NB4 (cell line): ENCODE data around the gene BHLHA9.
"Not testable (repeated sequence)": the region's sequence is repeated elsewhere in the genome, so short reads cannot be mapped to it uniquely, and the experiment has no call there.

Experiments
- DNase-seq: peaks from one replicate; pipeline ENCODE4 v3.0.0; 2010; ENCODE audit warnings: low read depth
- H3K4me3 ChIP-seq: one replicate; pipeline ENCODE4 v1.5.1; 2011; ENCODE audit warnings: mild to moderate bottlenecking, low read depth, low read length, moderate library complexity
- MYC ChIP-seq: IDR thresholded peaks from 2 replicates; pipeline ENCODE4 v1.6.1; 2011; ENCODE audit warnings: low read depth, low read length
- POLR2A ChIP-seq: IDR thresholded peaks from 2 replicates; pipeline ENCODE4 v1.6.1; 2011; ENCODE audit warnings: mild to moderate bottlenecking; ENCODE audit not compliant: insufficient read length; ENCODE audit errors: extremely low read depth
- TF ChIP-seq, protein P1 (sequence below): IDR thresholded peaks from one replicate; pipeline ENCODE4 v1.5.1; 2012; ENCODE audit warnings: low read depth, low read length
- TF ChIP-seq, protein P2 (sequence below): IDR thresholded peaks from 2 replicates; pipeline ENCODE4 v1.6.1; 2011; ENCODE audit warnings: low read depth, low read length

Gene BHLHA9

DNA sequence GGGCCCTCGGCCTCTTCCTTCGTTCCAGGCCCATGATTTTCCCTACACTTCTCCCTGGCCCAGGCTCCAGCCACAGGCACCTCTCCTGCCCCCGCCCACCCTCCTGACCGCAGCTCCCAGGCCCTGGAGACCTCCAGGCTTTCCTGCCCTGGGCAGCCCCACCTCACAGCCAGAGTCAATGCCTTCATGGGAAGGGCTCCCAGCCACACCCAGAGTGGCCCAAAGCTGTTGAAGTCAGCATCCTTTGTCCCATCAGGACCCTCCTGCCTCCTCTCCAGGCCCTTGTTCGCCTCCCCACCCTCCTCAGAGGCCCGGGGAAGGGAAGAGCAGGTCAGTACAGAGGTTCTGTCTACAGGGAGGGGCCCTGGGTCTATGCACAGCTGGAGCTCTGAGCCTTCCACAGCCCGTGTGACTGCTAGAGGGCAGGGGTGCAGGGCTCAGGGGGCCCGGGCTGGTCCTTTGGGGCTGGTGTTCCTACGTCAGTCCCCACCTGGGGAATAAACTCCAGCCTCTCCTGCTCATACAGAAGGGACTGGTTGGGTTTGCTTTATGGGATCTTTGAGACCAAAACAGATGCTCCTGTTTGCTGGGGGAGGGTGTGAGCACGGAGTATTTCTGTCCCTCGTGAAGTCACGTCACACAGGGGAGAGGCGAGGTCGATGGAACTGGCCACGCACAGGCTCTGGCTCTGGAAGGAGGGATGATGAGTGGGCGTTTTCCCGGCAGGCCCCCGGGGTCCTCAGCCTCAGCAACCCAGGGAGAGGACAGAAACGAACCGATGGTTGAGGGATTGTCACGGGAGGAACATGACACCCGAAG, 29.5 kb downstream of the BHLHA9 start:
- TF ChIP-seq, protein P1, sequence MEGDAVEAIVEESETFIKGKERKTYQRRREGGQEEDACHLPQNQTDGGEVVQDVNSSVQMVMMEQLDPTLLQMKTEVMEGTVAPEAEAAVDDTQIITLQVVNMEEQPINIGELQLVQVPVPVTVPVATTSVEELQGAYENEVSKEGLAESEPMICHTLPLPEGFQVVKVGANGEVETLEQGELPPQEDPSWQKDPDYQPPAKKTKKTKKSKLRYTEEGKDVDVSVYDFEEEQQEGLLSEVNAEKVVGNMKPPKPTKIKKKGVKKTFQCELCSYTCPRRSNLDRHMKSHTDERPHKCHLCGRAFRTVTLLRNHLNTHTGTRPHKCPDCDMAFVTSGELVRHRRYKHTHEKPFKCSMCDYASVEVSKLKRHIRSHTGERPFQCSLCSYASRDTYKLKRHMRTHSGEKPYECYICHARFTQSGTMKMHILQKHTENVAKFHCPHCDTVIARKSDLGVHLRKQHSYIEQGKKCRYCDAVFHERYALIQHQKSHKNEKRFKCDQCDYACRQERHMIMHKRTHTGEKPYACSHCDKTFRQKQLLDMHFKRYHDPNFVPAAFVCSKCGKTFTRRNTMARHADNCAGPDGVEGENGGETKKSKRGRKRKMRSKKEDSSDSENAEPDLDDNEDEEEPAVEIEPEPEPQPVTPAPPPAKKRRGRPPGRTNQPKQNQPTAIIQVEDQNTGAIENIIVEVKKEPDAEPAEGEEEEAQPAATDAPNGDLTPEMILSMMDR: no peak
- TF ChIP-seq POLR2A (no peak), MYC (no peak)
- TF ChIP-seq, protein P2, sequence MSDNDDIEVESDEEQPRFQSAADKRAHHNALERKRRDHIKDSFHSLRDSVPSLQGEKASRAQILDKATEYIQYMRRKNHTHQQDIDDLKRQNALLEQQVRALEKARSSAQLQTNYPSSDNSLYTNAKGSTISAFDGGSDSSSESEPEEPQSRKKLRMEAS: no peak
- H3K4me3 ChIP-seq: no peak overlapping the region
- DNase-seq: no peak

DNA sequence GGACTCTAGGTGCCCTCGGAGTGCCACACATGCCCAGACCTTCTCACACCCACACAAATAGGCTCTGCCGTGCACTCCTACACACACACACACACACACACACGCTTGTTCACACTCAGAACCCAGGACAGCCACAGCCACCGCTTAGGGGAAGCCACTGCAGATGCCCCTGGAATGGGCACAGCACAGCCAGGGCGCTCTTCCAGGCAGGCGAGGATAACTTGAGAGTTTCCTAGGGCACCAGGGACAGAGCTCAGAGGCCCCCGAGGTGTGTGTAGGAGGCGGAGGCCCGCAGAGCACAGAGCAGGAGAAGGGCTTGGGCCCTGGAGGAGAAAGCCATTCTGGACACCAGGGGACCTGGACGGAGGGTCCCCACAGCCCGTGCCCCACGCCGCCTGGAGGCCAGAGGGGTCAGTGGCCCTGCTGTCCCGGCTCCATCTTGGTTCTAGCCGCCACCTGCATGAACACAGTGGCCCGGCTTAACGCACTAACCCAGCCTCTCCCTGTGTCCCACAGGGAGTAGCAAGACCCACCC, 30.2 kb downstream of the BHLHA9 start:
- TF ChIP-seq, protein P2: no peak
- no peak overlapping the region for H3K4me3 ChIP-seq
- no peak for DNase-seq

DNA sequence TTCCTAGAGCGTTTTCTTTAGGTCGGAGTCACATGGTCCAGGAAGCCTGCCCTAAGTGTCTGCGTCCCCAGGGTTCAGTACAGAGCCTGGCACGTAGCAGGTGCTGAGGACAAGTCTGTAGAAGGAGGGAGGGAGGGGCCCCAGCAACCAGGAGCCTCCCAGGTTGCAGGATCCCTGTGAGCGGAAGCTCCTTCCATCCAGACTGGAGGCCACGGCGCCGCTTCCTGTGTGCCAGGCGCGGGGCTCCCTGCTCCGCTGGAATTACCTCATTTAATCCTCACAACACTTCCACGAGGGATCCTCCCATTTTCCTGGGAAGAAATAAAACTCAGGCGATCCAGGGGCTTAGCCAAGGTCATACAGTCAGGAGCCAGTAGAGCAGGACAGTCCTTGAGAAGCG, 31.3 kb downstream of the BHLHA9 start:
- TF ChIP-seq, protein P2: no peak
- TF ChIP-seq POLR2A (no peak), MYC (no peak)
- TF ChIP-seq, protein P1: no peak
- H3K4me3 ChIP-seq: no peak overlapping the region
- no peak for DNase-seq

DNA sequence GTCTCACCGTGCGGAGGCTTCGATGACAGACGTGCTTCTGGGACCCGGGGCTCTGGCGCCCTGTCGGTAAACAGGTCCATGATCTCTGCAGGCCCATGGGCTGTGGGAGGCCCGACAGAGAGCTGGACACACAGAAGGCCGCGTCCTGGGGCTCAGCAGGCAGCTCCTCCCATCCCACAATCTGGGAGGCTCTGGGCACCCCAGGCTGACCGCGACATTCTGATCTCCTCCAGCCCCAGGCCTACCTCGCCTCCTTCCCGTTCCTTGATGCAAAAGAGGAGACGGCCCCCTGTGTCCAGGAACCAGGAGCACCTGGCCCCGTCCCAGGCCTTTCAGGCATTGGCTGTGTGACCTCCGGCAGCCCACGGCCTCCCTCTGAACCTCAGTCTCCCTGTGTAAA, 32.5 kb downstream of the BHLHA9 start:
- no peak for DNase-seq
- no peak overlapping the region for H3K4me3 ChIP-seq
- TF ChIP-seq, protein P1: no peak
- TF ChIP-seq, protein P2: no peak
- TF ChIP-seq MYC (no peak), POLR2A (no peak)

DNA sequence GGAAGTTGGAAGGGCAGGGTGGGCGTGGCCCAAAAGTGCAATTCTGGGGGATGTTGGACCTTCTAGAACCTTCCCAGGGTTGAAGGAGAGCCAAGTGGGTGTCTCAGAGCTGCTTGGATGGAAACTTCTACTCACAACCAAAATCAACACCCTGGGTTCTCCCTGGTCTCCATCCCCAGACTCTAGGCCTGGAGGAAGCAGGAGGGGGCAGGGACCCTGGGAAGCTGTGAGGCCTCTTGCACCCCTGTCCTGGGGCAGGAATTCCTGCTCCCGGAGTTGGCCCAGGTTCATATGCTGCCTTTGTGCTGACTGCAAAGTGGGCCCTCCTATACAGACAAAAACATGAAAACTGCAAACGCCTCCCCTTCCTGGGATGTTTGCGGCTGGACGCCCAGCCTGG, 34.3 kb downstream of the BHLHA9 start:
- no peak for TF ChIP-seq POLR2A
- TF ChIP-seq, protein P2: no peak
- TF ChIP-seq, protein P1: no peak
- no peak for TF ChIP-seq MYC
- no peak overlapping the region for H3K4me3 ChIP-seq
- no peak for DNase-seq

DNA sequence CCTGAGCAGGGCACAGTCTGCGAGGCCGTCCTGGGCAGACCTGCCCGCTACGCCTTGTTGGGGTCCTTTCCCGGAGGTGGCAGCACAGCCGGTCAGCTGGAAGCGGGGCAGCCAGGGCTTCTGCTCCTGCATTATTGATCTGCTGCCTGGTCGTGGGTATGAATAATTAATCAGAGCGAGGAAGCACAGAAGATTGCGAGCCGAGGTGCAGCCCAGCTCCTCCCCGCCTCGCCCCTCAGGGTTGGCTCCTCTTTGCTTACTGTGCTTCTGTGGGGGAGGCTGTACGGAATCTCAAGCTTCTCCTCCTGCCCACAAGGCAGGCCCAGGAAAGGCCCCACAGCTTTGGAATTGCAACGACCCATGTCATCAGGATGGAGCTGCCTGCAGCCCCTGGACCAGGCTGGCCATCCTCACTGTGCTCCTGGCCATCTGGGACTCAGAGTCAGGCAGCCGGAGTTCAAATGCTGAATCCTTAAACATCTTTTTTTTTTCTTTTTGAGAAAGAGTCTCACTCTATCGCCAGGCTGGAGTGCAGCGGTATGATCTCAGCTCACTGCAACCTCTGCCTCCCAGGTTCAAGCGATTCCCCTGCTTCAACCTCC, 34.8 kb downstream of the BHLHA9 start:
- H3K4me3 ChIP-seq: no peak overlapping the region
- TF ChIP-seq, protein P2: no peak
- TF ChIP-seq, protein P1: no peak
- TF ChIP-seq MYC: no peak
- TF ChIP-seq POLR2A: no peak
- no peak for DNase-seq

DNA sequence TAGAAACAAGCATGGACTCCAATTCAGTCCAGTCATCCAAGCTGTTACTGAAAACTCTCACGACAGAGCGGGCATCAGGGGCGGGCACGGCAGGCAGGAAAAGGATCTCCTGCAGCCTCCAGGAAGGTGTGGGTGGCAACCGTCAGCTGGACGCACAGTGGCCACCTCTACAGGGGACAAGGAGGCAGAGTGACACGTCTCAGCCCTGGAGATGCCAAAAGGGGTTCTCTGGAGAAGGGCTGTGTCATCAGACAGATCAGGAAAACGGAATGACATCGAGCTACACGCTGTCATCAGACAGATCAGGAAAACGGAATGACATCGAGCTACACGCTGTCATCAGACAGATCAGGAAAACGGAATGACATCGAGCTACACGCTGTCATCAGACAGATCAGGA, 37.6 kb downstream of the BHLHA9 start:
- H3K4me3 ChIP-seq, DNase-seq: not testable (repeated sequence)
